ENCODE data around the gene CRBN. TPM values are rescaled to one million over a fixed set of nuclear protein-coding genes. Genes with fewer than 3 reads are reported as not detected.

CRBN gene
- total and polyA plus RNA-seq, 9 of the 15 experiments (the other 6 are each of a cell fraction or from before 2014, with no cell fraction given): 40.8 to 331 (median 57.4) TPM

DNA sequence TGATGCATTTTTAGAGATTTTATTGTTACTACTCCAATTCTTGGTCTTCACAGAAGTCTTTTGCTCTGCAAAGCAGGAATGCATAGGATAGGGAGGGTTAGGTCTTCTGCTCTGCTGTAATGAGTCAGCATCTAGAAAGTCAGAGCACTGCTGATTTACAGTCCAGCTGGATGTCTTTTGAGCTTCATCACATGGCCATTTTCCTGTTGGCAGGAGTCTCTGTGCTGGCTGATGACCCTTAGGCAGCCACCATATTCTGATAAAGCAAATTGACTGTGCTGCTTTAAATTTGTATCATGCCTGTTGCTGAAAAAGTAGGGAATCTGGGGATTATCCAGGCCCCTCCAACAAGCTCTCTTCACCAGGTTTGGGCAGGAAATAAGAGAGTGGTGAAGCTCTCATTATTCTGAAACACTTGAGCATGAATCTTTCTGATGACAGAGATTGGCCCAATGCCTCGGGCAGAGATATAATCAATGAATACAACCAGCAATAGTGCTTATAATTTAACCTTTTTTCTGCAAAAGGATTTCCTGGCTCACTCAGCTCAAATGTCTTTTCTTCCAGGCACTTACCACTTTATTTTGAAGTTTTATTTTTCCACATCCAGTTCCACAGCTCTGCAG is 9.7 kb upstream of the CRBN start (continued):
- TF ChIP-seq DACH1 (IDR thresholded peaks at IDR 0.05; ENCODE audit: partially characterized antibody) (peak; percentile 56), ZNF79 (CRISPR knock-in tag; IDR thresholded peaks at IDR 0.05; ENCODE audit: low read depth) (no peak), SRSF9 (IDR thresholded peaks at IDR 0.05; ENCODE audit: borderline replicate concordance, low read depth, low read length) (no peak), NCOA4 (IDR thresholded peaks at IDR 0.05; ENCODE audit: partially characterized antibody) (no peak), ZNF232 (CRISPR knock-in tag; IDR thresholded peaks at IDR 0.05) (no peak), NFATC3 (IDR thresholded peaks at IDR 0.05) (no peak), MYC (IDR thresholded peaks at IDR 0.05; ENCODE audit: low read depth, low read length) (no peak), MYC (CRISPR knock-in tag; IDR thresholded peaks at IDR 0.05; ENCODE audit: borderline replicate concordance, low read depth) (no peak), EWSR1 (IDR thresholded peaks at IDR 0.05; ENCODE audit: borderline replicate concordance, low read depth, partially characterized antibody) (no peak), SRSF3 (IDR thresholded peaks at IDR 0.05; ENCODE audit: insufficient read depth, low read length) (no peak), ARHGAP35 (IDR thresholded peaks at IDR 0.05; ENCODE audit: partially characterized antibody) (no peak), BRD9 (IDR thresholded peaks at IDR 0.05; ENCODE audit: low read depth, partially characterized antibody) (peak; percentile 54)
- TF ChIP-seq, protein P1, sequence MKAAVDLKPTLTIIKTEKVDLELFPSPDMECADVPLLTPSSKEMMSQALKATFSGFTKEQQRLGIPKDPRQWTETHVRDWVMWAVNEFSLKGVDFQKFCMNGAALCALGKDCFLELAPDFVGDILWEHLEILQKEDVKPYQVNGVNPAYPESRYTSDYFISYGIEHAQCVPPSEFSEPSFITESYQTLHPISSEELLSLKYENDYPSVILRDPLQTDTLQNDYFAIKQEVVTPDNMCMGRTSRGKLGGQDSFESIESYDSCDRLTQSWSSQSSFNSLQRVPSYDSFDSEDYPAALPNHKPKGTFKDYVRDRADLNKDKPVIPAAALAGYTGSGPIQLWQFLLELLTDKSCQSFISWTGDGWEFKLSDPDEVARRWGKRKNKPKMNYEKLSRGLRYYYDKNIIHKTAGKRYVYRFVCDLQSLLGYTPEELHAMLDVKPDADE (conservative IDR thresholded peaks at IDR 0.05; ENCODE audit: control insufficient read depth, low read depth, low read length): no peak
- TF ChIP-seq, protein P2, sequence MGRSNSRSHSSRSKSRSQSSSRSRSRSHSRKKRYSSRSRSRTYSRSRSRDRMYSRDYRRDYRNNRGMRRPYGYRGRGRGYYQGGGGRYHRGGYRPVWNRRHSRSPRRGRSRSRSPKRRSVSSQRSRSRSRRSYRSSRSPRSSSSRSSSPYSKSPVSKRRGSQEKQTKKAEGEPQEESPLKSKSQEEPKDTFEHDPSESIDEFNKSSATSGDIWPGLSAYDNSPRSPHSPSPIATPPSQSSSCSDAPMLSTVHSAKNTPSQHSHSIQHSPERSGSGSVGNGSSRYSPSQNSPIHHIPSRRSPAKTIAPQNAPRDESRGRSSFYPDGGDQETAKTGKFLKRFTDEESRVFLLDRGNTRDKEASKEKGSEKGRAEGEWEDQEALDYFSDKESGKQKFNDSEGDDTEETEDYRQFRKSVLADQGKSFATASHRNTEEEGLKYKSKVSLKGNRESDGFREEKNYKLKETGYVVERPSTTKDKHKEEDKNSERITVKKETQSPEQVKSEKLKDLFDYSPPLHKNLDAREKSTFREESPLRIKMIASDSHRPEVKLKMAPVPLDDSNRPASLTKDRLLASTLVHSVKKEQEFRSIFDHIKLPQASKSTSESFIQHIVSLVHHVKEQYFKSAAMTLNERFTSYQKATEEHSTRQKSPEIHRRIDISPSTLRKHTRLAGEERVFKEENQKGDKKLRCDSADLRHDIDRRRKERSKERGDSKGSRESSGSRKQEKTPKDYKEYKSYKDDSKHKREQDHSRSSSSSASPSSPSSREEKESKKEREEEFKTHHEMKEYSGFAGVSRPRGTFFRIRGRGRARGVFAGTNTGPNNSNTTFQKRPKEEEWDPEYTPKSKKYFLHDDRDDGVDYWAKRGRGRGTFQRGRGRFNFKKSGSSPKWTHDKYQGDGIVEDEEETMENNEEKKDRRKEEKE (IDR thresholded peaks at IDR 0.05; ENCODE audit: borderline replicate concordance in 1 of 2, control insufficient read depth in 1 of 2, low read depth in 2 of 2, low read length in 1 of 2): no peak
- TF ChIP-seq, protein P3, sequence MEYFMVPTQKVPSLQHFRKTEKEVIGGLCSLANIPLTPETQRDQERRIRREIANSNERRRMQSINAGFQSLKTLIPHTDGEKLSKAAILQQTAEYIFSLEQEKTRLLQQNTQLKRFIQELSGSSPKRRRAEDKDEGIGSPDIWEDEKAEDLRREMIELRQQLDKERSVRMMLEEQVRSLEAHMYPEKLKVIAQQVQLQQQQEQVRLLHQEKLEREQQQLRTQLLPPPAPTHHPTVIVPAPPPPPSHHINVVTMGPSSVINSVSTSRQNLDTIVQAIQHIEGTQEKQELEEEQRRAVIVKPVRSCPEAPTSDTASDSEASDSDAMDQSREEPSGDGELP (CRISPR knock-in tag; IDR thresholded peaks at IDR 0.05; ENCODE audit: borderline replicate concordance): peak; percentile 42
- TF ChIP-seq, protein P4, sequence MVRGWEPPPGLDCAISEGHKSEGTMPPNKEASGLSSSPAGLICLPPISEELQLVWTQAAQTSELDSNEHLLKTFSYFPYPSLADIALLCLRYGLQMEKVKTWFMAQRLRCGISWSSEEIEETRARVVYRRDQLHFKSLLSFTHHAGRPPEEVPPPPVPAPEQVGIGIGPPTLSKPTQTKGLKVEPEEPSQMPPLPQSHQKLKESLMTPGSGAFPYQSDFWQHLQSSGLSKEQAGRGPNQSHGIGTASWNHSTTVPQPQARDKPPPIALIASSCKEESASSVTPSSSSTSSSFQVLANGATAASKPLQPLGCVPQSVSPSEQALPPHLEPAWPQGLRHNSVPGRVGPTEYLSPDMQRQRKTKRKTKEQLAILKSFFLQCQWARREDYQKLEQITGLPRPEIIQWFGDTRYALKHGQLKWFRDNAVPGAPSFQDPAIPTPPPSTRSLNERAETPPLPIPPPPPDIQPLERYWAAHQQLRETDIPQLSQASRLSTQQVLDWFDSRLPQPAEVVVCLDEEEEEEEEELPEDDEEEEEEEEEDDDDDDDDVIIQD (CRISPR knock-in tag; IDR thresholded peaks at IDR 0.05): no peak
- TF ChIP-seq, protein P5, sequence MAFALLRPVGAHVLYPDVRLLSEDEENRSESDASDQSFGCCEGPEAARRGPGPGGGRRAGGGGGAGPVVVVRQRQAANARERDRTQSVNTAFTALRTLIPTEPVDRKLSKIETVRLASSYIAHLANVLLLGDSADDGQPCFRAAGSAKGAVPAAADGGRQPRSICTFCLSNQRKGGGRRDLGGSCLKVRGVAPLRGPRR (CRISPR knock-in tag; IDR thresholded peaks at IDR 0.05): no peak
- TF ChIP-seq, protein P6, sequence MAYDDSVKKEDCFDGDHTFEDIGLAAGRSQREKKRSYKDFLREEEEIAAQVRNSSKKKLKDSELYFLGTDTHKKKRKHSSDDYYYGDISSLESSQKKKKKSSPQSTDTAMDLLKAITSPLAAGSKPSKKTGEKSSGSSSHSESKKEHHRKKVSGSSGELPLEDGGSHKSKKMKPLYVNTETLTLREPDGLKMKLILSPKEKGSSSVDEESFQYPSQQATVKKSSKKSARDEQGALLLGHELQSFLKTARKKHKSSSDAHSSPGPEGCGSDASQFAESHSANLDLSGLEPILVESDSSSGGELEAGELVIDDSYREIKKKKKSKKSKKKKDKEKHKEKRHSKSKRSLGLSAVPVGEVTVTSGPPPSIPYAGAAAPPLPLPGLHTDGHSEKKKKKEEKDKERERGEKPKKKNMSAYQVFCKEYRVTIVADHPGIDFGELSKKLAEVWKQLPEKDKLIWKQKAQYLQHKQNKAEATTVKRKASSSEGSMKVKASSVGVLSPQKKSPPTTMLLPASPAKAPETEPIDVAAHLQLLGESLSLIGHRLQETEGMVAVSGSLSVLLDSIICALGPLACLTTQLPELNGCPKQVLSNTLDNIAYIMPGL (CRISPR knock-in tag; IDR thresholded peaks at IDR 0.05): no peak

All from K562 (cell line).